GM10847 (cell line): ENCODE results near the gene CAMTA1.

Experiments
- POLR2A ChIP-seq: IDR thresholded peaks from 2 replicates; pipeline ENCODE4 v1.6.1; 2011; ENCODE audit not compliant: insufficient read length; ENCODE audit errors: extremely low read depth

CAMTA1 gene

DNA sequence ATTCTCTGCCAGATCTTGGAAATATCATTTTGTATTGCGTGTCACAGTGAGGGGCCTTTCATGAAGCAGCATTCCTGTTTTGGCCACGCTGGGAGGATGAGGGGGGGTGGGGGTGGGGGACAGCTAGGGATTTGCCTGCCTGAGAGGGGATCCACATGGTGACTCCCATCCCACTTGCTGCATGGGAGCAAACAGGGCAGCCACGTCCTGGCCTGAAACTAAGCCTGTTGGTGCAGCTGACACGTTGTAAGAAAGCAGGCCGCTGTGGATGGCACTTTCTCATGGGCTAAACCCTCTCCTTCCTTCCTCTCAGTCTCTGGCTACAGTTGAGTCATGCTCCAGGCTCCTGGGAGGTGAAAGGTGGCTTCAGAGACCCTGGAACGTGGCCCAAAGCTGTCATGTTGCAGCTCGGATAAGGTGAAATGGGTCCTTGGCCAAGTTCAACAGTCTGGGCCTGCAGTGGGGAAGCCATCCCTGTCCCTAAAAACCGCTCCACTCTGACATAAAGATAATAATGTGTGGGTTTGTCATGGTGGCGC is 639.2 kb downstream of the CAMTA1 start:
- no peak for TF ChIP-seq POLR2A

DNA sequence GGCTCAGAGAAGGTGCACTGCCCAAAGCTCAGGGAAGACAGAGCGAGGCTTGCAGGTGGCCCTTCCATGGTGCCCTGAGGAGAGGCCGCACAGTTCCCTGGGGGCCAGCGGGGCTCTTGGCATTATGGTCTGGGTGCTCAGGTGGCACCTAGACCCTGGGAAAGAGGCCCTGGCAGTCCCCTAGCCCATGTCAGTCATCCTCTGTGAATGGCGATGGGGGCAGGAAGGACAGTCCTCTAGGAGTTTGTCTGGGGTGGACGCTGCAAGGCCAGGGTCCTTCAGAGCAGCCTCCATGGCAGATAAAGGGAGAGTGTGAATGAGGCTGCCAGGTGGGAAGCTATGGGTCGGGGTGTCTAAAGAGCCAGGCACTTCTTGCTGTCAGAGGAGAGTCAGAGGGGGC is 640.0 kb downstream of the CAMTA1 start:
- no peak for TF ChIP-seq POLR2A

DNA sequence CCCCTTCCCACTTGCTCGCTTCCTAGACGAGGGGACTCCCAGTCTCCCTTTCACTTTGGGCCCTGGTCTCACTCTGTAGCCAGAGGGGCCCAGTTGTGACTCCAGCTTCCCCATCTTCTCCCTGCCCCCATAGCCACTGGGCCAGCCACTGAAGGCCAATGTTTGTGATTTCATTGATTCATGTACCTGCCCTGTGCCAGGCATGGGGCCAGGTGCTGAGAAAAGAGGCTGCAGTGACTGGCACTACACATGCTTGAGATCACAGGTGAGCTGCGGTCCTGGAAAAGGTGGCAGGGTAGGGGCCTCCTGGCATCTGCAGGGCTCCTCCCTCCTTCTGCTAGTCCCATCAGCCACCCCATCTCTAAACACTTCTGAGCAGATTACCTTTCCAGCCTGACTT is 640.5 kb downstream of the CAMTA1 start:
- no peak for TF ChIP-seq POLR2A

GRCh38 chr1:7426780-7427604 is 641.7 kb downstream of the CAMTA1 start:
- TF ChIP-seq POLR2A = no peak

GRCh38 chr1:7427605-7428300 is 642.5 kb downstream of the CAMTA1 start:
- TF ChIP-seq POLR2A = no peak

- TF ChIP-seq POLR2A = no peak
Measured at GRCh38 chr1:7429290-7429689, 644.0 kb downstream of the CAMTA1 start.

GRCh38 chr1:7430047-7430608 is 644.9 kb downstream of the CAMTA1 start:
- no peak for TF ChIP-seq POLR2A

GRCh38 chr1:7430691-7431090 is 645.4 kb downstream of the CAMTA1 start:
- no peak for TF ChIP-seq POLR2A

- no peak for TF ChIP-seq POLR2A
Measured at GRCh38 chr1:7432102-7432899, 647.0 kb downstream of the CAMTA1 start.

- no peak for TF ChIP-seq POLR2A
Measured at GRCh38 chr1:7432900-7433380, 647.7 kb downstream of the CAMTA1 start.

- no peak for TF ChIP-seq POLR2A
Measured at GRCh38 chr1:7434566-7434965, 649.3 kb downstream of the CAMTA1 start.

DNA sequence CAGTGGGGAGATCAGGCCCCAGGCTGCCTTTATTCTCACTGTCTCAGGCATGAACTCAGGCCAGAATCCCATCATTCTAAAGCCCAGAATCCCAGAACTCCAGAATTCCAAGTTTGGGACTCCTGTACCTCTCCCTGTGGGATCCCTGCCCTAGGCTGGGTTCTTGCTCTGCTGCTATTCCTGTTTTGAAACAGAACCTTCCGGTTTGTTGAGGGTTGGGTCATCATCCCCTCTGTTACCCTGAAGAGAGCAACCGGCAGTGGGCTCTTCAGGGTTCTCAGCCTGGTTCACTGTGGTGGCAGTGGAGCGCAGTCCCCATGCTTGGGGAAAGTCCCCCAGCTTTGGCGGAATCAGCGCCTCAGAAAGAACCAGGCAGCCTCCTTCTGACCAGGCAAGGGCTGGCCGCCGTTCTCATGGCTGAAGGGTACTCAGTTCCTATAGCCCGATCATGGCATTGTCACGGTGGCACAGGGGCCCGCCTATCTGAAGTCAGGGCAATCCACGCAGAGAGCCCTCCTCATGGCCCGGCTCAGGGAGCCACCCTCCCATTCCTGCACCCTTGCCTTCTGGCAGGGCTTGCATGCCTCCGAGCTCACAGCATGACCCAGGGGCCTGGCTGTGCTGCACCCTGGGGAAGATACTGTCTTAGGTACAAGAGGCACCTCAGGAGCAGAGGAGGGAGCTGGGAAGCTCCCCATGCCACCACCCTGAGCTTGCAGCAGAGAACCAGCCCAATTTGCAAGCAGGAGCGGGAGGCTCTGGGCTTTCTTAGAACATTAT is 650.2 kb downstream of the CAMTA1 start:
- no peak for TF ChIP-seq POLR2A

GRCh38 chr1:7436056-7437005 is 651.1 kb downstream of the CAMTA1 start:
- no peak for TF ChIP-seq POLR2A
